ENCODE results near the gene FHIP1B. TPM values are rescaled to one million over a fixed set of nuclear protein-coding genes. Genes with fewer than 3 reads are reported as not detected.

FHIP1B gene
- total RNA-seq, 4 donors from 2014 or later, result 67.8 to 133 (median 90.9) TPM

DNA sequence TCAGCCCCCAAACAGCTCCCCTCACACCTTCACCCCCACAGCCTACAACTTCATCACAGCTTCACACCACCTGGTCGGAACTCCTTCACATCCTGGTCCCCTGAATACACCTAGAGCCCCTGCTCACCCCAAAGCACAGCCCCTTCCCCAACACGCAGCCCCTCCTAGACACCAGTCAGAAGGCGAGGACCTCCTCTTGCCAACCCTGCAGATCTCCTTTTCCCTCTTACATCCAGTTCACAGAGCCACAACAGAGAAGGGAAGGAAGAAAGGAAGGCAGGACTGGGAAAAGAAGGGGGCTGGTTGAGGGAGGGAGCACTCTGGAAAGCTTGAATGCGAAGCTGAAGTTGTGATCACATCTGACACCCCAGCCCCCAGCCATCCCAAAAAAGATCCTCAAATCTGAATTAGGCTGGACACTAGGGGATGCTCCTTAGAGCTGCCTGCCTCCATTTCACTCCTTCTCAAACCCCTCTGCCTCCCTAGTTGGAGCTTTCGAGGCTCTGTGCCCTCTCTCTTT lies 25.8 kb upstream of the FHIP1B start:
- no peaks in the 10 kb centered on the region for H3K36me3 ChIP-seq
- peaks cover 20% of the 10 kb centered on the region for H3K4me1 ChIP-seq
- no peaks in the 10 kb centered on the region for H3K9me3 ChIP-seq
- H3K27me3 ChIP-seq, result peaks cover 39% of the 10 kb centered on the region
- 54% methylated on average over 5 of the region's 5 CpGs for WGBS
- H3K4me3 ChIP-seq, result peak overlapping the region; percentile 56
- DNase-seq (ENCODE audit: low spot score in 2 of 2), result no peak
- H3K27ac ChIP-seq, result no peak overlapping the region
- TF ChIP-seq POLR2AphosphoS5 (IDR thresholded peaks at IDR 0.05), result no peak
- TF ChIP-seq EP300 (IDR thresholded peaks at IDR 0.05), result no peak
- TF ChIP-seq POLR2A (IDR thresholded peaks at IDR 0.05), result no peak
- TF ChIP-seq, protein P1, sequence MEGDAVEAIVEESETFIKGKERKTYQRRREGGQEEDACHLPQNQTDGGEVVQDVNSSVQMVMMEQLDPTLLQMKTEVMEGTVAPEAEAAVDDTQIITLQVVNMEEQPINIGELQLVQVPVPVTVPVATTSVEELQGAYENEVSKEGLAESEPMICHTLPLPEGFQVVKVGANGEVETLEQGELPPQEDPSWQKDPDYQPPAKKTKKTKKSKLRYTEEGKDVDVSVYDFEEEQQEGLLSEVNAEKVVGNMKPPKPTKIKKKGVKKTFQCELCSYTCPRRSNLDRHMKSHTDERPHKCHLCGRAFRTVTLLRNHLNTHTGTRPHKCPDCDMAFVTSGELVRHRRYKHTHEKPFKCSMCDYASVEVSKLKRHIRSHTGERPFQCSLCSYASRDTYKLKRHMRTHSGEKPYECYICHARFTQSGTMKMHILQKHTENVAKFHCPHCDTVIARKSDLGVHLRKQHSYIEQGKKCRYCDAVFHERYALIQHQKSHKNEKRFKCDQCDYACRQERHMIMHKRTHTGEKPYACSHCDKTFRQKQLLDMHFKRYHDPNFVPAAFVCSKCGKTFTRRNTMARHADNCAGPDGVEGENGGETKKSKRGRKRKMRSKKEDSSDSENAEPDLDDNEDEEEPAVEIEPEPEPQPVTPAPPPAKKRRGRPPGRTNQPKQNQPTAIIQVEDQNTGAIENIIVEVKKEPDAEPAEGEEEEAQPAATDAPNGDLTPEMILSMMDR (IDR thresholded peaks at IDR 0.05), result no peak

DNA sequence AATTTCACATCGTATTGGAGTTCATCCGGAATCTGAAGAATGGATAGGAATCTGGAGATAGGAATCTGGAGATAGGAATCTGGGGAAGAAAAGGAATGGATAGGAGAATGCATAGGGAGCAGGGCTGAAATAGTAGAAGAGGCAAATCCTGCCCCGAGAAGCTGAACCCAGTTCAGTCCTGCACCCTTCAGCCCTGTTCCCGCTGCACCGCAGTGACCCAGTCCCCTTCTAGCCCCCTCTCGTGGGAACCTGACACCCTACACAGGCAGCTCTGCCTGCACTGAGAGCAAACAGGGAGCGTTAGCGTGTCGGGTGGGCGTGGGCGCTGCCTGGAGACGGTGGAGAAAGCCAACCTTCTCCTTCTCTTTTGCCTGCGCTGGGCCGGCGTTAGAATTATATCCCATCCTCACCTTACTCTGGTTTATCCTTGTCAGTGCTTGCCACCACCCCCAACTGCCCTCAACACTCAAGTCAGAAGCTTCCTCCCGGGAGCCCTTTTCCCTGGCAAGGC lies 24.2 kb upstream of the FHIP1B start:
- Histone ChIP-seq H3K4me3 (peak overlapping the region; percentile 56), H3K9me3 (no peaks in the 10 kb centered on the region), H3K4me1 (peaks cover 20% of the 10 kb centered on the region), H3K36me3 (no peaks in the 10 kb centered on the region), H3K27ac (no peak overlapping the region), H3K27me3 (peaks cover 39% of the 10 kb centered on the region)
- TF ChIP-seq, protein P1 (IDR thresholded peaks at IDR 0.05), result no peak
- TF ChIP-seq POLR2A (IDR thresholded peaks at IDR 0.05) (no peak), EP300 (IDR thresholded peaks at IDR 0.05) (no peak), POLR2AphosphoS5 (IDR thresholded peaks at IDR 0.05) (no peak)
- 10% methylated on average over 16 of the region's 16 CpGs for WGBS
- DNase-seq (ENCODE audit: low spot score in 2 of 2), result no peak

DNA sequence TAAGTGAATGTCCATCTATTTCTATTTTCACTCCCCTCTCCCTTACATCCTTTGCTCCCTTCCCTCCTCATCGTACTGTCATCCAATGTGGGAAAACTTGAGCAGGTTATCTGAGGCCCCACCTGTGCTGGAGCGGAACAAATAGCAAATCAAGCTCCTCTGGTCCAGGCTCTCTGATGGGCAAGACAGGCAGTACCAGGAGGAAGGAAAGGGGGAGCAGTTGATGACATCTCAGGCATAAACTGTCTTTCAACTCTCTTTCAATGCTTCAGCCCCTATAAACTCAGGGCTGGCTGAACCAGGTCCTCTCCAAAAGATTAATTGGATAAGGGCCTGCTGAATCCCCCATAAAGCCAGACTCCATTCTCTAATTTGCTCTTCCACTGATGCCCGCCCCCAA lies 23.7 kb upstream of the FHIP1B start:
- TF ChIP-seq EP300 (IDR thresholded peaks at IDR 0.05), result no peak
- TF ChIP-seq POLR2AphosphoS5 (IDR thresholded peaks at IDR 0.05), result no peak
- TF ChIP-seq, protein P1 (IDR thresholded peaks at IDR 0.05), result no peak
- TF ChIP-seq POLR2A (IDR thresholded peaks at IDR 0.05), result no peak
- no peaks in the 10 kb centered on the region for H3K36me3 ChIP-seq
- WGBS, result 83% methylated on average over 3 of the region's 3 CpGs
- DNase-seq (ENCODE audit: low spot score in 2 of 2), result no peak
- H3K27me3 ChIP-seq, result peaks cover 39% of the 10 kb centered on the region
- no peak overlapping the region for H3K4me3 ChIP-seq
- H3K4me1 ChIP-seq, result peaks cover 20% of the 10 kb centered on the region
- no peak overlapping the region for H3K27ac ChIP-seq
- H3K9me3 ChIP-seq, result no peaks in the 10 kb centered on the region

DNA sequence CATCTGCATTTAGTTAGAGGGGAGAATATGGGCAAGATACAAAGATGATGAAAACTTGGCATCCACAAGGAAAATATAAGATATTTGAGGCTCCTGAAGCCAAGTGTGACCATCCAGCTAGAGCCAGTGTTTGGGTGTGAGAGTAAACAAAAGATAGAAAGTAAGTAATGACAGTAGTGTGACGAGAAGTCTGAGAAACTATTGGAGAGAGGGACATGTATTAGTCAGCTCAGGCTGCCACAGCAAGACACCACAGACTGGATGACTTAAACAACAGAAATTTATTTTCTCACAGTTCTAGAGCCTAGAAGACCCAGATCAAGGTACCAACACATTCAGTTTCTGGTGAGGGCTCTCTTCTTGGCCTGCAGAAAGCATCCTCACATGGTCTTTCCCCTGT lies 18.8 kb upstream of the FHIP1B start:
- TF ChIP-seq EP300 (IDR thresholded peaks at IDR 0.05), result no peak
- no peak for TF ChIP-seq POLR2A (IDR thresholded peaks at IDR 0.05)
- TF ChIP-seq, protein P1 (IDR thresholded peaks at IDR 0.05), result no peak
- TF ChIP-seq POLR2AphosphoS5 (IDR thresholded peaks at IDR 0.05), result no peak
- Histone ChIP-seq H3K4me1 (peaks cover 16% of the 10 kb centered on the region), H3K36me3 (no peaks in the 10 kb centered on the region), H3K27ac (no peak overlapping the region), H3K9me3 (no peaks in the 10 kb centered on the region), H3K4me3 (no peak overlapping the region), H3K27me3 (peaks cover 13% of the 10 kb centered on the region)
- DNase-seq (ENCODE audit: low spot score in 2 of 2), result no peak
- WGBS, result 81% methylated on average over 1 of the region's 1 CpG

DNA sequence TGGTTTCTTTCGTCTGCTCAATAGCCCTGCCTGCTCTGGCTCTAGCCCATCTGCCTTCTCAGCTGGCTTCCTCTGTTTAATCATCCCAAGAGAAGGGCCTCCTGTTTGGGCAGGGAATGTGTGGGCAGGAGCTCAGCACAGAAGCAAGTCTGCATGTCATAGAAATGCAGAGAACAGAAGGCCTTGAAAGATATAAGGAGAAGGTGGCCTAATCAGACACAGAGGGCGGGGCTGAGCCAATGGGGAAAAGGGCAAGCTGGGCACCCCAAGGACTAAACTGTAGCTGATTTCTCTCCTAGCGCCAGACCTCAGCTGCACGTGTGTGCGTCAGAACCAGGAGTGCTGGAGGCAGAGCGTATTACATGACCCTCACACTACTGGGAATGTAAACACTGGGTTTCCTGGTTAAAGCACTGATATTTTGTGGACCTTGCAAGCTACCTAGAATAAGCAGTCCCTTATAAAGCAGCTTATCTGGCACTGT lies 17.6 kb upstream of the FHIP1B start:
- Histone ChIP-seq H3K27ac (no peak overlapping the region), H3K36me3 (no peaks in the 10 kb centered on the region), H3K9me3 (no peaks in the 10 kb centered on the region), H3K4me1 (peaks cover 23% of the 10 kb centered on the region), H3K4me3 (no peak overlapping the region), H3K27me3 (peaks cover 2% of the 10 kb centered on the region)
- 76% methylated on average over 6 of the region's 6 CpGs for WGBS
- no peak for DNase-seq (ENCODE audit: low spot score in 2 of 2)
- TF ChIP-seq POLR2AphosphoS5 (IDR thresholded peaks at IDR 0.05) (no peak), EP300 (IDR thresholded peaks at IDR 0.05) (no peak), POLR2A (IDR thresholded peaks at IDR 0.05) (no peak)
- TF ChIP-seq, protein P1 (IDR thresholded peaks at IDR 0.05), result no peak

Measured in suprapubic skin (tissue), 4 donors.